ENCODE results near the gene DNAJB6. TPM values are rescaled to one million over a fixed set of nuclear protein-coding genes. Genes with fewer than 3 reads are reported as not detected.

DNAJB6 gene
- total and polyA plus RNA-seq, 2 donors (not counting 3 experiments of a cell fraction or from before 2014, with no cell fraction given), result 69.6 to 135 TPM

GRCh38 chr7:157388301-157388700 lies 51.5 kb downstream of the DNAJB6 start:
- no peak overlapping the region for H3K4me3 ChIP-seq (replicated peaks in 1 of 3; ENCODE audit: insufficient read depth in 1 of 3, low read depth in 1 of 3, low read length in 3 of 3)
- peaks cover 13% of the 10 kb centered on the region for H3K79me2 ChIP-seq (ENCODE audit: control insufficient read depth, insufficient read depth, low read length)
- no peak overlapping the region for H3K27ac ChIP-seq (ENCODE audit: insufficient read depth, low read depth, low read length)
- dilution Hi-C loops (cut with MboI; ENCODE audit: extremely low pct_ligation_motif_present, low sequenced_read_pairs), result no loop called here
- TF ChIP-seq MYC (IDR thresholded peaks at IDR 0.05; ENCODE audit: low read depth, low read length) (no peak), EZH2 (IDR thresholded peaks at IDR 0.05; ENCODE audit: borderline replicate concordance, low read depth, low read length, severe bottlenecking) (no peak), GATA2 (IDR thresholded peaks at IDR 0.05; ENCODE audit: insufficient read depth, insufficient read length, low read depth, low read length) (no peak), MAX (IDR thresholded peaks at IDR 0.05; ENCODE audit: insufficient read depth, insufficient read length) (no peak)
- H3K27me3 ChIP-seq (ENCODE audit: control insufficient read depth in 2 of 2, insufficient read depth in 2 of 2, low read length in 2 of 2), result no peaks in the 10 kb centered on the region
- no peak for DNase-seq (ENCODE audit: low read depth, low spot score)
- H3K4me1 ChIP-seq (ENCODE audit: control insufficient read depth, extremely low read depth, insufficient read depth, low read length), result peaks cover 6% of the 10 kb centered on the region
- no peak overlapping the region for H2AFZ ChIP-seq (ENCODE audit: low read depth, low read length)
- H3K9me3 ChIP-seq (replicated peaks; ENCODE audit: control insufficient read depth, insufficient read depth, low read length), result no peaks in the 10 kb centered on the region
- POLR2A ChIA-PET, result no interaction called here
- intact Hi-C loops (cut with micrococcal nuclease), result no loop called here
- H4K20me1 ChIP-seq (replicated peaks; ENCODE audit: control insufficient read depth, extremely low read depth, insufficient read depth, low read length), result no peaks in the 10 kb centered on the region
- H3K9me1 ChIP-seq (replicated peaks; ENCODE audit: control insufficient read depth, extremely low read depth, insufficient read depth, low read length), result no peaks in the 10 kb centered on the region
- no peak overlapping the region for H3K9ac ChIP-seq (replicated peaks; ENCODE audit: extremely low read depth, insufficient read depth, low read length)
- no TSS peak for BruUV-seq (replicated peaks)
- peaks cover 8 to 26% of the 10 kb centered on the region in 2 experiments for H3K36me3 ChIP-seq (ENCODE audit: control insufficient read depth in 2 of 2, extremely low read depth in 1 of 2, insufficient read depth in 2 of 2, low read length in 2 of 2)
- CTCF ChIA-PET, result no interaction called here
- no peak overlapping the region for H3K4me2 ChIP-seq (ENCODE audit: insufficient read depth, low read length)
- FAIRE-seq, result no peak

GRCh38 chr7:157389951-157390730 lies 53.3 kb downstream of the DNAJB6 start:
- no peak overlapping the region for H3K4me2 ChIP-seq (ENCODE audit: insufficient read depth, low read length)
- DNase-seq (ENCODE audit: low read depth, low spot score) (no peak), FAIRE-seq (no peak)
- H4K20me1 ChIP-seq (replicated peaks; ENCODE audit: control insufficient read depth, extremely low read depth, insufficient read depth, low read length), result no peaks in the 10 kb centered on the region
- peaks cover 4 to 19% of the 10 kb centered on the region in 2 experiments for H3K36me3 ChIP-seq (ENCODE audit: control insufficient read depth in 2 of 2, extremely low read depth in 1 of 2, insufficient read depth in 2 of 2, low read length in 2 of 2)
- H3K9me1 ChIP-seq (replicated peaks; ENCODE audit: control insufficient read depth, extremely low read depth, insufficient read depth, low read length), result no peaks in the 10 kb centered on the region
- TF ChIP-seq EZH2 (IDR thresholded peaks at IDR 0.05; ENCODE audit: borderline replicate concordance, low read depth, low read length, severe bottlenecking) (no peak), MYC (IDR thresholded peaks at IDR 0.05; ENCODE audit: low read depth, low read length) (no peak), CTCF (IDR thresholded peaks at IDR 0.05; ENCODE audit: extremely low read depth in 1 of 2, insufficient read depth in 1 of 2, low read depth in 1 of 2, low read length in 2 of 2) (no peak), GATA2 (IDR thresholded peaks at IDR 0.05; ENCODE audit: insufficient read depth, insufficient read length, low read depth, low read length) (no peak), FOS (IDR thresholded peaks at IDR 0.05; ENCODE audit: borderline replicate concordance, insufficient read depth, low read length) (no peak), POLR2AphosphoS5 (IDR thresholded peaks at IDR 0.05; ENCODE audit: insufficient read depth, low read depth, low read length) (no peak), POLR2A (IDR thresholded peaks at IDR 0.05; ENCODE audit: low read depth, low read length) (no peak), MAX (IDR thresholded peaks at IDR 0.05; ENCODE audit: insufficient read depth, insufficient read length) (no peak), JUN (IDR thresholded peaks at IDR 0.05; ENCODE audit: borderline replicate concordance, insufficient read depth, insufficient read length, low read depth) (no peak)
- no peak overlapping the region for H3K27ac ChIP-seq (ENCODE audit: insufficient read depth, low read depth, low read length)
- no peak overlapping the region for H2AFZ ChIP-seq (ENCODE audit: low read depth, low read length)
- ChIA-PET POLR2A (no interaction called here), CTCF (no interaction called here)
- H3K9ac ChIP-seq (replicated peaks; ENCODE audit: extremely low read depth, insufficient read depth, low read length), result no peak overlapping the region
- no peak overlapping the region for H3K4me3 ChIP-seq (replicated peaks in 1 of 3; ENCODE audit: insufficient read depth in 1 of 3, low read depth in 1 of 3, low read length in 3 of 3)
- intact Hi-C loops (cut with micrococcal nuclease), result no loop called here
- BruUV-seq (replicated peaks), result no TSS peak
- H3K27me3 ChIP-seq (ENCODE audit: control insufficient read depth in 2 of 2, insufficient read depth in 2 of 2, low read length in 2 of 2), result no peaks in the 10 kb centered on the region
- dilution Hi-C loops (cut with MboI; ENCODE audit: extremely low pct_ligation_motif_present, low sequenced_read_pairs), result no loop called here
- H3K79me2 ChIP-seq (ENCODE audit: control insufficient read depth, insufficient read depth, low read length), result peaks cover 19% of the 10 kb centered on the region
- H3K4me1 ChIP-seq (ENCODE audit: control insufficient read depth, extremely low read depth, insufficient read depth, low read length), result peaks cover 6% of the 10 kb centered on the region
- H3K9me3 ChIP-seq (replicated peaks; ENCODE audit: control insufficient read depth, insufficient read depth, low read length), result no peaks in the 10 kb centered on the region
